Liver (tissue), 9 donors: ENCODE measurements around the gene KANSL1. TPM values are rescaled to one million over a fixed set of nuclear protein-coding genes. Genes with fewer than 3 reads are reported as not detected.

ENCODE experiments used
- DNase-seq: peaks from one replicate; pipeline ENCODE4 v3.0.0-alpha.2; 2017; ENCODE audit warnings: low spot score
- H3K27ac ChIP-seq, 2 donors: one replicate each; pipeline ENCODE4 v1.7.0; 2013; ENCODE audit warnings: inconsistent platforms in 2 of 2, low read length in 2 of 2, control low read depth in 1 of 2, low read depth in 1 of 2, mild to moderate bottlenecking in 1 of 2
- H3K27me3 ChIP-seq, 4 donors: one replicate each; pipeline versions ENCODE4 v1.6.1 to v1.7.0; 2013; ENCODE audit warnings: low read length in 3 of 4, inconsistent platforms in 1 of 4, mild to moderate bottlenecking in 1 of 4, moderate library complexity in 1 of 4; ENCODE audit not compliant: control insufficient read depth in 4 of 4, insufficient read depth in 4 of 4
- H3K36me3 ChIP-seq, 4 donors: one replicate each; pipeline versions ENCODE4 v1.6.1 to v1.7.0; 2013; ENCODE audit warnings: low read length in 3 of 4, mild to moderate bottlenecking in 3 of 4, low read depth in 1 of 4, moderate library complexity in 1 of 4; ENCODE audit not compliant: control insufficient read depth in 4 of 4, insufficient read depth in 3 of 4
- H3K4me1 ChIP-seq, 4 donors: one replicate each; pipeline versions ENCODE4 v1.6.1 to v1.7.0; 2013; ENCODE audit warnings: low read length in 3 of 4, mild to moderate bottlenecking in 3 of 4, moderate library complexity in 1 of 4; ENCODE audit not compliant: control insufficient read depth in 4 of 4, insufficient read depth in 4 of 4
- H3K4me3 ChIP-seq, 3 donors: one replicate each; pipeline versions ENCODE4 v1.6.1 to v1.7.0; 2013; ENCODE audit warnings: low read length in 3 of 3, control low read depth in 1 of 3, low read depth in 1 of 3, mild to moderate bottlenecking in 1 of 3
- H3K9ac ChIP-seq, 2 donors: one replicate each; pipeline ENCODE4 v1.7.0; 2013; ENCODE audit warnings: low read length in 2 of 2, mild to moderate bottlenecking in 2 of 2, moderate library complexity in 2 of 2, control low read depth in 1 of 2, low read depth in 1 of 2
- H3K9me3 ChIP-seq, 4 donors: one replicate each; pipeline versions ENCODE4 v1.6.1 to v1.7.0; 2013; ENCODE audit warnings: low read length in 3 of 4; ENCODE audit not compliant: control insufficient read depth in 4 of 4
- ATF3 ChIP-seq: IDR thresholded peaks from 2 replicates; pipeline ENCODE4 v1.6.1; 2016; ENCODE audit warnings: antibody characterized with exemption
- CTCF ChIP-seq: fragments of 150-350 bp; IDR thresholded peaks from 2 replicates; pipeline ENCODE4 v1.5.1; 2017; ENCODE audit warnings: improper control_type of control experiment, low read depth, low read length; ENCODE audit not compliant: missing input control
- EGR1 ChIP-seq, 2 donors: IDR thresholded peaks; 2 replicates each; pipeline ENCODE4 v1.6.1; 2016 to 2018; ENCODE audit warnings: antibody characterized with exemption in 2 of 2, low read depth in 2 of 2
- FOXA1 ChIP-seq: IDR thresholded peaks from 2 replicates; pipeline ENCODE4 v1.6.1; 2016; ENCODE audit warnings: antibody characterized with exemption
- JUND ChIP-seq, 2 donors: IDR thresholded peaks; 2 replicates each; pipeline ENCODE4 v1.6.1; 2016; ENCODE audit warnings: antibody characterized with exemption in 2 of 2
- NR2F2 ChIP-seq: IDR thresholded peaks from 2 replicates; pipeline ENCODE4 v1.6.1; 2016; ENCODE audit warnings: antibody characterized with exemption
- REST ChIP-seq: IDR thresholded peaks from 2 replicates; pipeline ENCODE4 v1.6.1; 2016; ENCODE audit warnings: antibody characterized with exemption, mild to moderate bottlenecking
- RXRA ChIP-seq, 2 donors: IDR thresholded peaks; 2 replicates each; pipeline ENCODE4 v1.6.1; 2017 to 2018; ENCODE audit warnings: antibody characterized with exemption in 2 of 2, mild to moderate bottlenecking in 1 of 2
- YY1 ChIP-seq: IDR thresholded peaks from 2 replicates; pipeline ENCODE4 v1.6.1; 2016; ENCODE audit warnings: antibody characterized with exemption, mild to moderate bottlenecking
- ZBTB33 ChIP-seq: IDR thresholded peaks from 2 replicates; pipeline ENCODE4 v1.6.1; 2016; ENCODE audit warnings: antibody characterized with exemption
- WGBS: extraction: QIAGEN DNeasy Blood & Tissue Kit; methylation state at CpG from one replicate; pipeline ENCODE4 v1.1.7; 2013; 5-methylcytosine and 5-hydroxymethylcytosine counted together
- polyA plus RNA-seq, 2 donors: library from polyadenylated mRNA; stranded (reverse) in 1 of 2; unstranded in 1 of 2; fragments of 200-250 nt in 1 of 2; fragments of >200 nt in 1 of 2; fragmentation: Nextera tagmentation in 1 of 2; extraction: Ambion mirVana in 1 of 2; gene quantifications; one replicate each; pipeline versions ENCODE4 v1.2.1 to v1.2.3, GENCODE V29; 2013 to 2015
- total RNA-seq, 2 donors: library from RNA; depleted of rRNA; stranded (reverse); fragments of >200 nt; gene quantifications; one replicate each; pipeline ENCODE4 v1.2.3, GENCODE V29; 2014
- donor health status: healthy.
- donor health status: healthy.
- donor health status: healthy.
- donor health status: healthy.
- donor health status: healthy.

Gene KANSL1
- total and polyA plus RNA-seq, 4 donors: 5.5 to 86.3 (median 24.0) TPM

- no peaks in the 10 kb centered on the region for H3K4me1 ChIP-seq
- TF ChIP-seq FOXA1 (no peak), NR2F2 (no peak), ATF3 (no peak), RXRA (IDR thresholded peaks at IDR 0.05) (no peak)
- DNase-seq: no peak
- 85% methylated on average over 17 of the region's 17 CpGs for WGBS
- H3K4me3 ChIP-seq: no peak overlapping the region
- H3K27ac ChIP-seq: no peak overlapping the region
- H3K36me3 ChIP-seq: peaks cover 6 to 21% (median 17%) of the 10 kb centered on the region in 4 donors
- H3K27me3 ChIP-seq: no peaks in the 10 kb centered on the region
- H3K9me3 ChIP-seq: no peaks in the 10 kb centered on the region
- H3K9ac ChIP-seq: no peak overlapping the region
Observed at GRCh38 chr17:46026166-46027047, 166.8 kb downstream of the KANSL1 start.

- Histone ChIP-seq H3K9ac (no peak overlapping the region), H3K27me3 (no peaks in the 10 kb centered on the region), H3K4me1 (no peaks in the 10 kb centered on the region), H3K9me3 (no peaks in the 10 kb centered on the region), H3K36me3 (peaks cover 0 to 13% (median 11%) of the 10 kb centered on the region in 4 donors), H3K4me3 (no peak overlapping the region), H3K27ac (no peak overlapping the region)
- DNase-seq: no peak
- WGBS: 92% methylated on average over 8 of the region's 8 CpGs
- TF ChIP-seq ATF3 (no peak), CTCF (no peak), REST (no peak), YY1 (no peak), EGR1 (IDR thresholded peaks at IDR 0.05; ENCODE audit: low read depth in 2 of 2) (no peak), JUND (IDR thresholded peaks at IDR 0.05) (no peak), ZBTB33 (no peak)
Observed at GRCh38 chr17:46025510-46026165, 167.6 kb downstream of the KANSL1 start.
